Globus pallidus (tissue), 1 donor: ENCODE data around the gene SLC32A1.
A peak's percentile ranks its signal among the peaks of the same experiment; 100 is the strongest.

Source experiments
- DNase-seq: peaks from one replicate; pipeline ENCODE4 v3.0.0-alpha.2; 2015; ENCODE audit warnings: low spot score

SLC32A1 gene

GRCh38 chr20:38752029-38752428 is 27.7 kb downstream of the SLC32A1 start:
- DNase-seq, result no peak

- no peak for DNase-seq
These were observed 30.6 kb downstream of the SLC32A1 start for GRCh38 chr20:38754924-38755323.

GRCh38 chr20:38755324-38755910 is 31.1 kb downstream of the SLC32A1 start:
- DNase-seq, result no peak

GRCh38 chr20:38757145-38757775 is 33.0 kb downstream of the SLC32A1 start:
- DNase-seq, result no peak

- peak; percentile 62 for DNase-seq
These were observed 34.8 kb downstream of the SLC32A1 start for GRCh38 chr20:38759106-38759505.

- no peak for DNase-seq
These were observed 36.7 kb downstream of the SLC32A1 start for GRCh38 chr20:38760978-38761377.

- no peak for DNase-seq
These were observed 37.9 kb downstream of the SLC32A1 start for GRCh38 chr20:38762174-38762573.

GRCh38 chr20:38763616-38764015 is 39.3 kb downstream of the SLC32A1 start:
- no peak for DNase-seq

- no peak for DNase-seq
These were observed 40.5 kb downstream of the SLC32A1 start for GRCh38 chr20:38764567-38765318.

GRCh38 chr20:38766071-38766470 is 41.8 kb downstream of the SLC32A1 start:
- DNase-seq, result no peak

- no peak for DNase-seq
These were observed 45.4 kb downstream of the SLC32A1 start for GRCh38 chr20:38769376-38770295.

GRCh38 chr20:38770546-38770945 is 46.3 kb downstream of the SLC32A1 start:
- no peak for DNase-seq

- DNase-seq, result no peak
These were observed 46.7 kb downstream of the SLC32A1 start for GRCh38 chr20:38770970-38771369.

GRCh38 chr20:38771621-38772020 is 47.3 kb downstream of the SLC32A1 start:
- no peak for DNase-seq

- DNase-seq, result no peak
These were observed 49.9 kb downstream of the SLC32A1 start for GRCh38 chr20:38774167-38774566.

GRCh38 chr20:38776363-38776762 is 52.1 kb downstream of the SLC32A1 start:
- DNase-seq, result no peak
